ENCODE results near the gene KCNQ5. TPM values are rescaled to one million over a fixed set of nuclear protein-coding genes. Genes with fewer than 3 reads are reported as not detected.

KCNQ5 gene
- total RNA-seq, 1 experiment from 2014 or later: 0.07 TPM

DNA sequence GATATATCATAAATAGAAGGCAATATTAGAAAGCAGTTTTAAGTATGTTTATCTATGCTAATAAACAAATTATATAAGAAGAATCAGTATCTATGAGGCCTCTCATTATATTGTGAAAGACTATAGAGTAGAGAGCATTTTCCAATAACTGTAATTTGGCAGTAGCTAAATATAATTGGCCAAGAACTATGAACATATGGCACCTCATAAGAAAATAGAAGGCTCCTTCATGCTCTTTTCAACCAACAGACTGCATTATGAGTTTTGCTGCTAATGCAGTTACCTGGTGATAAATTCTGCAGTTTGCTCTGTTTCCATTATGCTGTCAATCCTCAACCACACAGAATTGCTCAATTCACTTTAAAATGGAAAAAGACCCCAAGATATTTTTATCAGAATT, 382.4 kb downstream of the KCNQ5 start:
- no peak overlapping the region for H2AFZ ChIP-seq (ENCODE audit: low read length)
- H3K27me3 ChIP-seq (ENCODE audit: insufficient read depth, low read length): no peaks in the 10 kb centered on the region
- H3K79me2 ChIP-seq (ENCODE audit: insufficient read depth, low read length): no peaks in the 10 kb centered on the region
- no peak overlapping the region for H4K91ac ChIP-seq (ENCODE audit: insufficient read length, low read depth, low read length)
- H3K4me2 ChIP-seq (ENCODE audit: insufficient read depth, insufficient read length, low read length): no peak overlapping the region
- no peak overlapping the region for H2BK5ac ChIP-seq (ENCODE audit: insufficient read length, low read length)
- no peak overlapping the region for H2BK20ac ChIP-seq (ENCODE audit: low read depth, low read length, poor library complexity, severe bottlenecking)
- H2BK15ac ChIP-seq (ENCODE audit: low read depth, low read length): no peak overlapping the region
- no peak overlapping the region for H3T11ph ChIP-seq (ENCODE audit: low read length)
- no peaks in the 10 kb centered on the region; the same call in 1 of the 2 replicates for H3K4me1 ChIP-seq (ENCODE audit: insufficient read depth, low read length)
- H3K9ac ChIP-seq (ENCODE audit: extremely low read depth, insufficient read length, low read length): no peak overlapping the region
- no peaks in the 10 kb centered on the region for H4K20me1 ChIP-seq (ENCODE audit: control insufficient read depth, insufficient read depth, insufficient read length)
- no peak overlapping the region for H2BK12ac ChIP-seq (ENCODE audit: insufficient read length, low read depth, low read length)
- Mint-ChIP-seq H3K9me3 (no peaks in the 10 kb centered on the region), H3K4me3 (no peak overlapping the region), H3K27ac (no peak overlapping the region), H3K27me3 (ENCODE audit: low read depth) (no peaks in the 10 kb centered on the region), H3K4me1 (no peaks in the 10 kb centered on the region), H3K36me3 (ENCODE audit: insufficient read depth in 1 of 3, low read depth in 3 of 3) (no peaks in the 10 kb centered on the region)
- H3K79me1 ChIP-seq (ENCODE audit: insufficient read depth, low read depth, low read length, poor library complexity, severe bottlenecking): no peaks in the 10 kb centered on the region
- no peak for TF ChIP-seq CTCF (conservative IDR thresholded peaks at IDR 0.05)
- H2BK120ac ChIP-seq (ENCODE audit: low read depth, low read length, poor library complexity, severe bottlenecking): no peak overlapping the region
- H3K18ac ChIP-seq (ENCODE audit: insufficient read length, low read depth, low read length): no peak overlapping the region
- no peak overlapping the region for H3K4ac ChIP-seq (ENCODE audit: low read depth, low read length)
- H2AK5ac ChIP-seq (ENCODE audit: insufficient read length, low read length): no peak overlapping the region
- no peak overlapping the region for H3K14ac ChIP-seq (ENCODE audit: insufficient read depth, low read length)
- H3K27ac ChIP-seq (ENCODE audit: insufficient read length, low read depth, low read length): no peak overlapping the region
- no peak for DNase-seq
- no peak overlapping the region for H4K8ac ChIP-seq (replicated peaks; ENCODE audit: insufficient read length, low read depth, low read length)
- no peak overlapping the region for H3K56ac ChIP-seq (ENCODE audit: insufficient read length, low read depth, low read length)
- no peaks in the 10 kb centered on the region for H3K9me3 ChIP-seq (ENCODE audit: control insufficient read depth, low read depth, low read length)
- no peaks in the 10 kb centered on the region for H3K23me2 ChIP-seq (ENCODE audit: insufficient read length, low read depth, low read length, poor library complexity, severe bottlenecking)
- no peak overlapping the region for H3K23ac ChIP-seq (ENCODE audit: insufficient read length, low read depth, low read length)
- no peak overlapping the region for H4K5ac ChIP-seq (ENCODE audit: insufficient read length, low read depth, low read length)

All from H9 (cell line).